ENCODE data around the gene CSMD2. TPM values are rescaled to one million over a fixed set of nuclear protein-coding genes. Genes with fewer than 3 reads are reported as not detected.

The CSMD2 gene
- total and polyA plus RNA-seq, 7 donors, result under 0.01 to 0.83 (median 0.16) TPM

DNA sequence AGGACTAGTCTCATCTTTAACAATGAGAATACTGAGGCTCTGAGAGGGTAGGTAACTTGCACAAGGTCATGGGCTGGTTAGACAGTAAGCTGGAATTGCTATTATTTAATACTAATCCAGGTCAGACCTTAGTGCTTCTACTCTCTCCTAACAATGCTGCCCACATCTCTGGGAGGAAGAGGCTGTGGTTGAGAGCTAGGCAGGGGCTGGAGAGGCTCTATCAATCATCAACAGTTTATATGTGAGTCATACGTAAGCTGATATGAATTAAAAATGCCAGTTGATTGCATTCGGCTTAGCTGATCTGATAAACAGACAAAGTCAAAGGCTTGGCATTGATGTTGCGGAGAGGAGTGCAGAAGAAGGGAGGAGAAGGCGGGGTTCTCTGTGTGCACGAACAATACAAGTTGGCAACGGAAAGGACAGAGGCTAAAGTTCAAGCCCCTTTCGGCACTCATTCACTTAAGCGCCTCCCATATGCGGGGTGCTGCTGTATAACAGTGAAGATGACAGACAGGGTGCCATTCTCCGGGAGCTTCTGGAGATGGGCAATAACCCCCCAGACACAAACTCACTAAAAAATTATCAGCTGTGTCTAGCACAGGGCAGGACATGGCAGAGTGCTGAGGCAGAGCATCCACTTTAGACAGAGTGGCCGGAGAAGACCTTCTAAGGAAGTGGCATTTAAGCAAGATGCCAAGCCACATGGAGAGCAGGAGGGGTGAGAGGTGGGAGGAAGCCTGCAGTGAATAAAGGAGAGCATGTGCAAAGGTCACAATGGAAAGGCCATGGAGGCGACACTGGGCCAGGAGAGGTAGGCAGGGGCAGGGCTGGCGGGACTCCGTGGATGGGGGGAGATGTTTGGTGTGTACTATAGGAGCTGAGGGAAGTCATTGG is 497.4 kb downstream of the CSMD2 start:
- DNase-seq, result no peak
- WGBS, 2 donors, result 65 to 78% methylated on average over 14 of the region's 14 CpGs

DNA sequence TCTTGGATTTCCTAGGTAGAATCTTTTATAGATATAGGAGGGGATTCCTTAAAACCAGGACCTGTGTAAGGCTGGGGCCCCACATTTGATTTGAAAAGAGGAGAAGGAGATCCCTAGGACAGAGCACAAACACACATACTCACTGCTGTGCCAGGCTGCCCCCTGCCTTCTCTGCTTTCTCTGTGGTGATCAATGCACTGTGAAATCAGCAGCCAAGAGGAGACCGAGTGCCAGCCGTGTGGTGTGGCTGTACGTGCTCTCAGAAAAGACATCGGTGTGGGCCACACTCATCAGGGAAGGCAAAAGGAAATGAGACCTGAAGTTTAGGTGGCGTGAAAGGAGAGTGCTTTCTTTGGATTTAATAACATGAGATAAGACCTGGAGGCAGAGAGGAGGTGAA is 498.4 kb downstream of the CSMD2 start:
- intact Hi-C loops (cut with DNase I), result no loop called here
- no peaks in the 10 kb centered on the region for H3K27me3 ChIP-seq
- H3K36me3 ChIP-seq, result no peaks in the 10 kb centered on the region
- TF ChIP-seq, protein P1, sequence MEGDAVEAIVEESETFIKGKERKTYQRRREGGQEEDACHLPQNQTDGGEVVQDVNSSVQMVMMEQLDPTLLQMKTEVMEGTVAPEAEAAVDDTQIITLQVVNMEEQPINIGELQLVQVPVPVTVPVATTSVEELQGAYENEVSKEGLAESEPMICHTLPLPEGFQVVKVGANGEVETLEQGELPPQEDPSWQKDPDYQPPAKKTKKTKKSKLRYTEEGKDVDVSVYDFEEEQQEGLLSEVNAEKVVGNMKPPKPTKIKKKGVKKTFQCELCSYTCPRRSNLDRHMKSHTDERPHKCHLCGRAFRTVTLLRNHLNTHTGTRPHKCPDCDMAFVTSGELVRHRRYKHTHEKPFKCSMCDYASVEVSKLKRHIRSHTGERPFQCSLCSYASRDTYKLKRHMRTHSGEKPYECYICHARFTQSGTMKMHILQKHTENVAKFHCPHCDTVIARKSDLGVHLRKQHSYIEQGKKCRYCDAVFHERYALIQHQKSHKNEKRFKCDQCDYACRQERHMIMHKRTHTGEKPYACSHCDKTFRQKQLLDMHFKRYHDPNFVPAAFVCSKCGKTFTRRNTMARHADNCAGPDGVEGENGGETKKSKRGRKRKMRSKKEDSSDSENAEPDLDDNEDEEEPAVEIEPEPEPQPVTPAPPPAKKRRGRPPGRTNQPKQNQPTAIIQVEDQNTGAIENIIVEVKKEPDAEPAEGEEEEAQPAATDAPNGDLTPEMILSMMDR (IDR thresholded peaks at IDR 0.05), result no peak
- TF ChIP-seq POLR2A (IDR thresholded peaks at IDR 0.05) (no peak), EP300 (IDR thresholded peaks at IDR 0.05) (no peak), POLR2AphosphoS5 (IDR thresholded peaks at IDR 0.05) (no peak)
- DNase-seq, result no peak
- 79 to 87% methylated on average over 5 of the region's 5 CpGs for WGBS, 2 donors
- no peaks in the 10 kb centered on the region for H3K4me1 ChIP-seq
- no peaks in the 10 kb centered on the region for H3K9me3 ChIP-seq
- H3K27ac ChIP-seq, result no peak overlapping the region
- H3K4me3 ChIP-seq, result no peak overlapping the region

More for the DNA sequence above, 497.4 kb downstream of the CSMD2 start:
- no peaks in the 10 kb centered on the region for H3K4me1 ChIP-seq
- no peaks in the 10 kb centered on the region for H3K9me3 ChIP-seq
- no peak overlapping the region for H3K4me3 ChIP-seq
- no peak overlapping the region for H3K27ac ChIP-seq
- no peaks in the 10 kb centered on the region for H3K27me3 ChIP-seq
- intact Hi-C loops (cut with DNase I), result no loop called here
- TF ChIP-seq POLR2A (IDR thresholded peaks at IDR 0.05) (no peak), POLR2AphosphoS5 (IDR thresholded peaks at IDR 0.05) (no peak), EP300 (IDR thresholded peaks at IDR 0.05) (no peak)
- TF ChIP-seq, protein P1 (IDR thresholded peaks at IDR 0.05), result no peak
- H3K36me3 ChIP-seq, result no peaks in the 10 kb centered on the region

DNA sequence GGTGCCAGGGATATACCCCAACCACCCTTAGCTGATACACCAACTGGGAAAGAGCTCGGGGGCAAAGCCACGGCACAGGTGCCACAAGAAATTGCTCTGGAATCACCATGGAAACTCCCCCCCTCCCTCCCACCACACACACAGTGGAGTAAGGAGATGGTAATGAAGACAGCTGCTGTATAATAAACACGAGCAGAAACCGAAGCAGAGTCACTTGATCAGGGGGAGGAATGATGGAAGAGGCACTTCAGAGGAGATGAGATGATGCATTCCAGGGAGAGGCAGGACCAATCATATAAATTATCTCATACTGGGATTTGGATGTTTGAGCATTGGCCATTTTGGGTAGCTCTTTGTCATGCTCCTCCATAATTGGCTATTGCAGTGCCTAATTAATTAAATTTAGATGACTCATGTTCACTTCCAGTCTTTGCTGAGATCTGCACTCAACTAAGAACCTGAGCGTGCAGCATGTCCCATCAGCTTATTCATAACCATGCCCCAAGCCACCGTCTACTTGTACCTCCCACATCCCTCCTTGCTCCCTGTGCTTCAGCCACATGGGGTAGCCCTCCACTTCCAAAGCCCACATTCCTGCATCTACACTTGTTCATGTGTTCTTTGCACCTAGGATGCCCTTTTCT is 503.1 kb downstream of the CSMD2 start:
- no peaks in the 10 kb centered on the region for H3K27me3 ChIP-seq
- WGBS, 2 donors, result 58 to 67% methylated on average over 6 of the region's 6 CpGs
- intact Hi-C loops (cut with DNase I), result no loop called here

DNA sequence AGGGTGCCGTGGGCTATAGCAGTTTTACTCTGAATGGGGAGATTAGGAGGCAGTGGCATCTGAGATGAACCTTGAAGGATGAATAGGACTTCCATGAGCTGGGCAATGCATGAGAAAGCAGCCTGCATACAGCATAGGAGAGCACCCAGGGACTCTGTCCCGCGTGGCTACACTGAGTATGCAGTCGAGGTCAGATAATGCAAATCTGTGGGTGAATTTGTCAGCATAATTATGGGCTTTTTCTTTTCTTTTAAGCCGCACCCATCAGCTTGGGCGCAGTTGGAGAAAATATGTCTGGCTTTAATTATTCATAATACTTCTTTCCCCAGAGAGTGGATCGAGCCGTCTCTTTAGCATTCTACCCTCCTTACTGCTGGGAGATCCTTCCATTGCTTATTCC is 504.1 kb downstream of the CSMD2 start:
- no peak overlapping the region for H3K4me3 ChIP-seq
- 88 to 89% methylated on average over 8 of the region's 8 CpGs for WGBS, 2 donors
- intact Hi-C loops (cut with DNase I), result no loop called here
- no peaks in the 10 kb centered on the region for H3K9me3 ChIP-seq
- peak overlapping the region in 1 of 4 donors; percentile 66 for H3K27ac ChIP-seq
- DNase-seq, result no peak
- H3K27me3 ChIP-seq, result no peaks in the 10 kb centered on the region
- TF ChIP-seq, protein P1 (IDR thresholded peaks at IDR 0.05), result no peak
- TF ChIP-seq EP300 (IDR thresholded peaks at IDR 0.05), result no peak
- TF ChIP-seq POLR2A (IDR thresholded peaks at IDR 0.05), result no peak
- TF ChIP-seq POLR2AphosphoS5 (IDR thresholded peaks at IDR 0.05), result no peak
- H3K36me3 ChIP-seq, result no peaks in the 10 kb centered on the region
- peaks cover 0 to 14% (median 10%) of the 10 kb centered on the region in 4 donors for H3K4me1 ChIP-seq

More for the DNA sequence above, 503.1 kb downstream of the CSMD2 start:
- Histone ChIP-seq H3K27ac (no peak overlapping the region), H3K36me3 (no peaks in the 10 kb centered on the region), H3K9me3 (no peaks in the 10 kb centered on the region), H3K4me3 (no peak overlapping the region), H3K4me1 (peaks cover 0 to 14% (median 10%) of the 10 kb centered on the region in 4 donors)
- no peak for DNase-seq
- no peak for TF ChIP-seq POLR2AphosphoS5 (IDR thresholded peaks at IDR 0.05)
- TF ChIP-seq, protein P1 (IDR thresholded peaks at IDR 0.05), result no peak
- no peak for TF ChIP-seq EP300 (IDR thresholded peaks at IDR 0.05)
- no peak for TF ChIP-seq POLR2A (IDR thresholded peaks at IDR 0.05)

Measured in sigmoid colon (tissue), 7 donors.